GM19452 (cell line): ENCODE measurements around the gene INHBC.
"Not testable (repeated sequence)": the region's sequence is repeated elsewhere in the genome, so short reads cannot be mapped to it uniquely, and the experiment has no call there.

Source experiments
- ATAC-seq: cut with Tn5 transposase; IDR thresholded peaks from one replicate; pipeline ENCODE4 v1.9.1; 2021; ENCODE audit not compliant: unreplicated experiment

INHBC gene

GRCh38 chr12:57428965-57429364 is 5.6 kb upstream of the INHBC start:
- ATAC-seq = no peak

GRCh38 chr12:57429473-57430111 is 5.0 kb upstream of the INHBC start:
- ATAC-seq = no peak

- peak; percentile 47 for ATAC-seq
Measured at GRCh38 chr12:57430112-57430930, 4.3 kb upstream of the INHBC start.

- peak; percentile 94 for ATAC-seq
Measured at GRCh38 chr12:57430931-57431566, 3.5 kb upstream of the INHBC start, which contains the start of gene R3HDM2. Gene R3HDM2 (minus strand): TSS chr12:57431043. CDS start chr12:57310428, 120,615 bp downstream.

GRCh38 chr12:57431654-57432188 is 2.9 kb upstream of the INHBC start:
- ATAC-seq = no peak

- no peak for ATAC-seq
Measured at GRCh38 chr12:57433370-57433769, 1.2 kb upstream of the INHBC start.

- ATAC-seq = no peak
Measured at GRCh38 chr12:57435293-57435692, 709 bp downstream of the INHBC start.

- ATAC-seq = no peak
Measured at GRCh38 chr12:57438400-57438799, 3.8 kb downstream of the INHBC start.

GRCh38 chr12:57439762-57440266 is 5.2 kb downstream of the INHBC start:
- no peak for ATAC-seq

- not testable (repeated sequence) for ATAC-seq
Measured at GRCh38 chr12:57441393-57441792, 6.8 kb downstream of the INHBC start.

- no peak for ATAC-seq
Measured at GRCh38 chr12:57441846-57442427, 7.4 kb downstream of the INHBC start.

GRCh38 chr12:57444337-57444736 is 9.8 kb downstream of the INHBC start:
- ATAC-seq = not testable (repeated sequence)

GRCh38 chr12:57444744-57445143 is 10.2 kb downstream of the INHBC start:
- no peak for ATAC-seq

- no peak for ATAC-seq
Measured at GRCh38 chr12:57446292-57446960, 11.8 kb downstream of the INHBC start.

GRCh38 chr12:57448669-57449068 is 14.1 kb downstream of the INHBC start:
- no peak for ATAC-seq

- no peak for ATAC-seq
Measured at GRCh38 chr12:57449375-57449774, 14.8 kb downstream of the INHBC start.

GRCh38 chr12:57450057-57450456 is 15.5 kb downstream of the INHBC start:
- no peak for ATAC-seq

- ATAC-seq = no peak
Measured at GRCh38 chr12:57451233-57451778, 16.7 kb downstream of the INHBC start.

GRCh38 chr12:57452181-57452936 is 17.8 kb downstream of the INHBC start:
- ATAC-seq = no peak
